Fibroblast of skin of abdomen (primary cell): ENCODE results near the gene DNAJC19. TPM values are rescaled to one million over a fixed set of nuclear protein-coding genes. Genes with fewer than 3 reads are reported as not detected.
"Not testable (repeated sequence)": the region's sequence is repeated elsewhere in the genome, so short reads cannot be mapped to it uniquely, and the experiment has no call there.

Experiments
- DNase-seq: peaks from one replicate; pipeline ENCODE4 v3.0.0-alpha.2; 2013
- polyA plus RNA-seq, 2 experiments: library from polyadenylated mRNA; unstranded; fragments of 120-200 nt; gene quantifications; one replicate each; pipeline ENCODE4 v1.2.1, GENCODE V29; 2013; ENCODE audit not compliant: insufficient read length in 2 of 2

The DNAJC19 gene
- 34.4 TPM for polyA plus RNA-seq (2013, experiment 1 of 2; ENCODE audit: insufficient read length)
- polyA plus RNA-seq (2013, experiment 2 of 2; ENCODE audit: insufficient read length) = 38.5 TPM

GRCh38 chr3:180989291-180990163 is at the start of gene DNAJC19:
Gene DNAJC19 (minus strand): TSS chr3:180989736. CDS start chr3:180989602, 134 bp downstream.
- peak; percentile 96 for DNase-seq

GRCh38 chr3:181030948-181031347 is 41.4 kb upstream of the DNAJC19 start:
- DNase-seq = no peak

DNA sequence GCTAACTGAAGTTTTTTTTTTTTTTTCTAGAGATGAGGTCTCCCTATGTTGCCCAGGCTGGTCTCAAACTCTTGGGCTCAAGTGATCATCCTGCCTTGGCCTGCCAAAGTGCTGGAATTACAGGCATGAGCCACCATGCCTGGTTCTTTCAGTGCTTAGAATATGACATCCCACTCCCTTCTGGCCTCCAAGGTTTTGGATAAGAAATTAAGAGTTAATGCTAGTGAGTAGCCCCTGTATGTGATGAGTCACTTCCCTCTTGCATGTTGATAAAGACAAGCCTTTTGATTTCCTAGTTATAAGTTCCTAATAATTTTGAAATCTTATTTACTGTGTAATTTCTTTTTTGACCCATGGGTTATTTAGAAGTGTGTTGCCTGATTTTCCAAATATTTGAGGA is 35.7 kb upstream of the DNAJC19 start:
- DNase-seq = no peak

DNA sequence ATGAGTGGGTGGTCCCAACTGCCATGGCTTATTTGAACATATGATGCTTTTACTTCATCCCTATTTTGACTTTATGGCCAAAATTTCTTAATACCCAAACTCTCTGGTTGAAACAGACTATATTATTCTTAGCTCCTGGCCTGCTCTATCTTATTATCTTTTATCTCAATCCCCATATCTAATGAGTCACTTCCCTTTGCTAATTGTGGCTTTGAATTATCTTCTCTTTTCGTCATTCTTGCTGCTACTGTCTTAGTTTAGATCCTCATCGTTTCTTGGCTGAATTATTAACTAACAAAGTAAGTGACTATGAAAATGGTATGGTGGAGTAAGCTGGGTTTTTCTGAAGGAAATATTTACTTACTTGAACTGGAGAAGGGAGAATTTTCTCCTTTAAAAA is 28.2 kb upstream of the DNAJC19 start:
- no peak for DNase-seq

DNA sequence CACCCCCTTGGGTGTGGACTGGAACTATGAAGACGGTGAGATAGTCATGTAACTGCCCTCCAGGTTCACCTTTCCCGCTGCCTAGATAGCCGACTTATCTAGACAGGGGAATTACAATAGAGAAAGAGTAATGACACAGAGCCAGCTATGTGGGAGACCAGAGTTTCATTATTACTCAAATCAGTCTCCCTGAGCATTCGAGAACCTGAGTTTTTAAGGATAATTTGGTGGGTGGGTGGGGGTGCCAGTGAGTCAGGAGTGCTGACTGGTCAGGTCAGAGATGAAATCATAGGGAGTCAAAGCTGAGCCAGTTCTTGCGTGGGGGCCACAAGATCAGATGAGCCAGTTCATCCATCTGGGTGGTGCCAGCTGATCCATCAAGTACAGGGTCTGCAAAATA is 19.7 kb upstream of the DNAJC19 start:
- DNase-seq = no peak

DNA sequence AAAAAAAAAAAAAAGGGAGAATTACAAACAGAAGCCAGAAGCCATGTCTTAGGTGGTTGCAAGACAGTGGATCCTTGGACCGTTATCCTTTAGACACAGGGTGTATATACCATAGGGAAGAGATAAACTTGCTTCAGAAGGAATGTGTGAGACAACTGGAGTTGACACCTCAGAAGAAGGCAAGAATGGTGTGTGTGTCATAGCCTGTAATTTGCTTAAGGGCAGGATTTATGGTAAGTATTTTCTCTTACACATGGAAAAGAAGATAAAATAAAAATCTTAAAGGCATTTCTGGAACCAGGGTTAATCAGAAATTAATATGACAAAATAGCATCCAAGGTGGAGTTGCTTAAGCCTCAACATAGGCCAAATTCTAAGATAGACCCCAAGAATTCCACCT is 19.3 kb upstream of the DNAJC19 start:
- DNase-seq = no peak

DNA sequence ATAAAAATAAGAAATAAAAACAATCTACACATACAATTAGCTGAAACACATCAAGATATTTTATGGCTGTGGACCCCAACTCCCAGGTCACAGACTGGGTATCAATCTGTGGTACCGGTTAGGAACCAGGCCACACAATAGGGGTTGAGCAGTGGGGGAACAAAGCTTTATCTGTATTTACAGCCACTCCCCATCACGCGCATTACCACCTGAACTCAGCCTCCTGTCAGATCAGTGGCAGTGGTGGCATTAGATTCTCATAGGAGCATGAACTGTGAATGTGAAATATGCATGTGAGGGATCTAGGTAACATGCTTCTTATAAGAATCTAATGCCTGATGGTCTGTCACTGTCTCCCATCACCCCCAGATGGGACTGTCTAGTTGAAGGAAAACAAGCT is 17.7 kb upstream of the DNAJC19 start:
- no peak for DNase-seq

GRCh38 chr3:181006541-181006940 is 17.0 kb upstream of the DNAJC19 start:
- DNase-seq = no peak

DNA sequence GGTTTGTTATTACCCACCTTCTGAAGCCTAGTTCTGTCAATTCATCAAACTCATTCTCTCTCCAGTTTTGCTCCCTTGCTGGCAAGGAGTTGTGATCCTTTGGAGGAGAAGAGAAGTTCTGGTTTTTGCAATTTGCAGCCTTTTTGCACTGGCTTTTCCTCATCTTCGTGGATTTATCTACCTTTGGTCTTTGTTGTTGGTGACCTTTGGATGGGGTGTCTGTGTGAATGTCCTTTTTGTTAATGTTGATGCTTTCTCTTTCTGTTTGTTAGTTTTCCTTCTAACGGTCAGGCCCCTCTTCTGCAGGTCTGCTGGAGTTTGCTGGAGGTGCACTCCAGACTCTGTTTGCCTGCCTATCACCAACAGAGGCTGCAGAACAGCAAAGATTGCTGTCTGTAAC is 13.9 kb upstream of the DNAJC19 start:
- not testable (repeated sequence) for DNase-seq

DNA sequence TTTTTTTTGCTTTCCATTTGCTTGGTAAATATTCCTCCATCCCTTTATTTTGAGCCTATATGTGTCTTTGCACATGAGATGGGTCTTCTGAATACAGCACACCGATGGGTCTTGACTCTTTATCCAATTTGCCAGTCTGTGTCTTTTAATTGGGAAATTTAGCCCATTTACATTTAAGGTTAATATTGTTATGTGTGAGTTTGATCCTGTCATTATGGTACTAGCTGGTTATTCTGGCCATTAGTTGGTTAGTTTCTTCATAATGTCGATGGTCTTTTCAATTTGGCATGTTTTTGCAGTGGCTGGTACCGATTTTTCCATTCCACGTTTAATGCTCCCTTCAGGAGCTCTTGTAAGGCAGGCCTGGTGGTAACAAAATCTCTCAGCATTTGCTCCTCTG is 12.8 kb upstream of the DNAJC19 start:
- not testable (repeated sequence) for DNase-seq

DNA sequence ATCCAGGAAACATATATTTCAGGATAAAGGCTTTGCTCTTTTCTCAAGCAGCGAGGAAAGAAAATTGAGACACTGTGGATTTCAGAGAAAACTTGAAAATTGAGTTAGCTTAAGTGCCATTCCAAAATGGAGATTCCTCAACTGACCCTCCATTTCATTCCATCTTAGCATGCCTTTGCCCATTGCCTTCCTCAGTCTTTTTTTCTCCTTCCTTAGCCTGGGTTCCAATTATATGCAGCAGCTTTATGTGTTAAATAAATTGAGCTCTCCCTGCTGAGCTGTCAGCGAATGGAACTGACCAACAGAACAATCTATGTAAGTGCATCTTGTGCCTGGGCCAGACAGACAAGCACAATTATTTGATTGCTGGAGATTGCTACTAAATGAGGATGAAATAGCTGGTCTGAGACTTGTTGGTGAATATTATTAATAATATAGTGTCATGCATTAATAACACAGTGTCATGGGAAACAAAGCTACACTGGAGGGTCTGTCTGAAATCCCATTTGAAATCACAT is 6.9 kb upstream of the DNAJC19 start:
- DNase-seq = no peak

DNA sequence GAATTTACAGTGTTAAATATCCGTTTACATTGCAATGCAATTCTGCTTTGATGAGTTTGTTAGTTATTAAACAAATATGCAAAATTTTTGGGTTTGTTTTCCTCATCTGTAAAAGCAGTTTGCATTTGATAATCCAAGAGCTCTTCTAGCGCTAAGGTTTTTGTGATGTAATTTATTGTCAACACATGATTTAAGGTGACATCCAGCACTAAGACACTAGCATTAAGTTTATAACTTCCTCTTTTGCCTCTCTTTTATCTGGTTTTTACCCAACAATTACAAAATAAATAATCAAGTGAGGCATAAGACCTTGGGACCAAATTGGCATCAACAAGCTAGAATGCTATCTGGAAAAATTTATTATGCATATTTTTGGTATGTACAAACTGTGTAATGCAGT is 969 bp upstream of the DNAJC19 start:
- DNase-seq = no peak

GRCh38 chr3:180987344-180987743 is 2.2 kb downstream of the DNAJC19 start:
- DNase-seq = no peak

DNA sequence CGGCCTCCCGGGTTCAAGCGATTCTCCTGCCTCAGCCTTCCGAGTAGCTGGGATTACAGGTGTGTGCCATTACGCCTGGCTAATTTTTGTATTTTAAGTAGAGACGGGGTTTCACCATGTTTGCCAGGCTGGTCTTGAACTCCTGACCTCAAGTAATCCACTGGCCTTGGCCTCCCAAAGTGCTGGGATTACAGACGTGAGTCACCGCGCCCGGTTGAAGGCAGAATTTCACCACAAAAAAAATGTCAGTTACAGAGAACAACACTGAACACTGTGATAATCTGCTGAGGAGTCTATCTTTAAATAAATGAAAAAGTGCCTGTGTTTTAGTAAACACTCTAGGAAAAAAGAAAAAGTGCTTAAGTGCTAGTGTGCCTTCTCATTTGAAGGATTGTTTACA is 3.2 kb downstream of the DNAJC19 start:
- not testable (repeated sequence) for DNase-seq

GRCh38 chr3:180983136-180983535 is 6.4 kb downstream of the DNAJC19 start:
- peak; percentile 2 for DNase-seq

DNA sequence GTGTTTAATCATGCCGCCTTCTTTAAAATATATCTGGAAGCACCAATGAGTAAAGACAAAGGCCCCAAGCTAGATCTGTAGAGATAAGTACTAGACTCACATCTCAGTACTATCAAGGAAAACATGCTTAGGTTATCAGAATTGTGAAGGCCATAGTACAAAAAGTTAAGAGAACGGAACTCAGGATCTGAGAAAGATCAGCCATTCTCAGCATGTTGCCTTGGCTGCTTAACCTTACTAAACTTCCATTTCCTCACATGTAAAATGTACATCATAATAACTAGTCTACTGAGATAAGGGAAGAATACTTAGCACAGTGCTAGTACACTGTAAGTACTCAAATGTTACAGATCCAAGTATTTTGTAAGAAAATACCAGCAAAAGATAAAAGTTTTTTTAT is 7.6 kb downstream of the DNAJC19 start:
- DNase-seq = no peak

DNA sequence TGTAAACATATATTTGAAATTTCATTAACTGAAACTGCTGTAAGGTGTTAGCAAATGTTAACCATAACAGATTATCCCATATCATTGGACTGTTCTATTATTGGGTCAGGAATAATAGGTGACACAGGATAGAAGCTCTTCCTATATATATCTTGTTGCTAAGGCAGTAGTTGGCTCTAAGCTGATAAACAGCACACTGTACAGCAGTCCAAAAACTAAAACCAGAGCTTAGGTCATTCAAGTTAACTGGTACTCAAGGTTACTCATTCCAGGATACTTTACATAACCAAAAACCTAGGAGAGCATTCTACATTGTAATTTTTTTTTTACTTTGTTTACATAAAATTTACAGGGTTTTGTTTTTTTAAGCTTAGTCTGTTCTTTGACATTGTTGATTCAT is 8.9 kb downstream of the DNAJC19 start:
- no peak for DNase-seq

DNA sequence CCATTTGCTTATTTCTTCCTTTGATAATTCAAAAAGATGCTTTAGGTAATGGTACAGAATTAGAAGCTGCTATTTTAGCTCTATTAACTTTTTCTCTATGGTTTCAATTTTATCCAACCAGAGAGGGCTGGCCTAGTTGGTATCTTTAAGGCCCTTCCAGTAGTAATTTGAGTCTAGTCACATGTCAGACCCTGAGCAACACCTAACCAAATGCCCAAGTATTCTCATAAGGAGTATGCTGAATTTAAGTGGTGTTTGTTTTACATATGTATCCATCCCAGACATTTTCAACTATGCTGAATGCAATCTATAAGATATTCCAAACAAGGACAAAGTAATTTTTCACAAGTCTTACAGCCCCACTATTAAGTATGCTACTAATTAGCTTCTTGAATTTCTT is 9.6 kb downstream of the DNAJC19 start:
- DNase-seq = no peak

GRCh38 chr3:180977498-180977897 is 12.0 kb downstream of the DNAJC19 start:
- DNase-seq = no peak

GRCh38 chr3:180974286-180974685 is 15.2 kb downstream of the DNAJC19 start:
- DNase-seq = no peak

DNA sequence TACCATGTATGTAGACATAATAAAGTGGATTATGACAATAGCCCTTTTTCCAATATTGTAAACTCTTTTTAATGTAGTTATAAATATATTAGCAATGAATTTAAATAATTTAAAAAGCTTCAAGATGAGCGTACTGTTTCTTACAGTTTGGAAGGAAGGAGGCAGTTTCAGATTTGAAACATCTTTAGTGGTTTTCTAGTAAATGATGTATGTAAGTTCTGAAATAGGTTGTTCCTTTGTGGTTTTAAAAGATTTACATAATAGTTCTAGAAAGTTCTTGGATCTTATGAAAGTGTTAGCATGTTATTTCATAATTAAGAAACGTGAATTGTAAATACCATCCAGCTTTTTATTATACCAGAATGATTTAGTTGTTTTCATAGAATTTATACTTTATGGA is 16.0 kb downstream of the DNAJC19 start:
- DNase-seq = no peak

DNA sequence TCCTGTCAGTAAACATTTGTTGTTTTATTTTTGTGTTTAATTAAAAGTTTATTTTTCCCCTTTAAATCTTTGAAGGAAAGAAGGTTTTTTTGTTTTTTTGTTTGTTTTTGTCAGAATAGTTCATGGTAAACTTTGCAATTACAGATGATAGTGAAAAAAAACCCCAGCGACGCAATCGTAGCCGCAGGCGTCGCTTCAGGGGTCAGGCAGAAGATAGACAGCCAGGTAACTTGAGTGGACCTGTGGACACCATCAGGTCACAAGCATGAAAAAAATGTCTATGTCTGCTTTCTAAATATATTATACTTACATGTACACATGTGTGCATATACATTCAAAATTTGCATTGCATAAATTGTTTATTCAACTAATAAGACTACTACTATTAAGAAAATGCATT is 18.6 kb downstream of the DNAJC19 start:
- DNase-seq = no peak

GRCh38 chr3:180962530-180962929 is 27.0 kb downstream of the DNAJC19 start:
- no peak for DNase-seq

- no peak for DNase-seq
These were observed 28.0 kb downstream of the DNAJC19 start for GRCh38 chr3:180961552-180961951.
